ENCODE measurements around the gene RNU6-9.
A peak's percentile ranks its signal among the peaks of the same experiment; 100 is the strongest.

RNU6-9 gene

DNA sequence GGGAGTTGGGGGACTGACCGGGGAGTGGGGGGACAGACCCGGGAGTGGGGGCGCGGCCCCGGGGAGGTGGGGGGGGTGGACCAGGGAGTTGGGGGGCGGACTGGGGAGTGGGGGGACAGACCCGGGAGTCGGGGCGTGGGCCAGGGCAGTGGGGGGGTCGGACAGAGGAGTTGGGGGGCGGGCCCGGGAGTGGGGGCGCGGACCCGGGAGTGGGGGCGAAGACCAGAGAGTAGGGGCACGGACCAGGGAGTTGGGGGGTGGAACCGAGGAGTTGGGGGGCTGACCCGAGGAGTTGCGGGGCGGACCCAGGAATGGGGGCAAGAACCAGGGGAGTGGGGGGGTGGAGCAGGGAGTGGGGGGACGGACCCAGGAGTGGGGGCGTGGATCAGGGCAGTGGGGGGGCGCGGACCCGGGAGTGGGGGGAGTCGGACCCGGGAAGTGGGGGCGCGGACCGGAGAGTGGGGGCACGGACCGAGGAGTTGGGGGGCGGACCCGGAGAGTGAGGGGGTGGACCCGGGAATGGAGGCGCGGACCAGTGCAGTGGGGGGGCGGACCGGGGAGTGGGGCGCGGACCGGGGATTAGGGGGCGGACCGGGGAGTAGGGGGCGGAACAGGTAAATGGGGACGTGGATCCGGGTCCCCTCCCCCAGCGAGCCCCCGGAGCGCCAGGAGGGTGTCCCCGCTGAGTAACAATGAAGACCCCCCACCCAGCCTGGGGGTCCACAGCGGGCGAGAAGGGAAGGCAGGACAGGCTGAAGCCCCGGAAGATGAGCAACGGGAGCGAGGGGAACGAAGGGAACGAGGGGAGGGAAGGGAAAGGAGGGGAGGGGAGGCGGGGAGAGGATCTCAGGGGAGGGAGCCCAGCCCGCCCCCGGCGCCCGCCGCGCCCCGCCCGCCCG is 19.1 kb downstream of the RNU6-9 start:
- H3K4me3 Mint-ChIP-seq, result peak overlapping the region; percentile 86 to 95
- no peaks in the 10 kb centered on the region for H3K9me3 Mint-ChIP-seq
- H3K27ac Mint-ChIP-seq, result peak overlapping the region; percentile 46 to 95
- no peaks in the 10 kb centered on the region for H3K27me3 Mint-ChIP-seq
- H3K4me1 Mint-ChIP-seq, result peaks cover 40% of the 10 kb centered on the region
- no peak for DNase-seq
- no peak for ATAC-seq

DNA sequence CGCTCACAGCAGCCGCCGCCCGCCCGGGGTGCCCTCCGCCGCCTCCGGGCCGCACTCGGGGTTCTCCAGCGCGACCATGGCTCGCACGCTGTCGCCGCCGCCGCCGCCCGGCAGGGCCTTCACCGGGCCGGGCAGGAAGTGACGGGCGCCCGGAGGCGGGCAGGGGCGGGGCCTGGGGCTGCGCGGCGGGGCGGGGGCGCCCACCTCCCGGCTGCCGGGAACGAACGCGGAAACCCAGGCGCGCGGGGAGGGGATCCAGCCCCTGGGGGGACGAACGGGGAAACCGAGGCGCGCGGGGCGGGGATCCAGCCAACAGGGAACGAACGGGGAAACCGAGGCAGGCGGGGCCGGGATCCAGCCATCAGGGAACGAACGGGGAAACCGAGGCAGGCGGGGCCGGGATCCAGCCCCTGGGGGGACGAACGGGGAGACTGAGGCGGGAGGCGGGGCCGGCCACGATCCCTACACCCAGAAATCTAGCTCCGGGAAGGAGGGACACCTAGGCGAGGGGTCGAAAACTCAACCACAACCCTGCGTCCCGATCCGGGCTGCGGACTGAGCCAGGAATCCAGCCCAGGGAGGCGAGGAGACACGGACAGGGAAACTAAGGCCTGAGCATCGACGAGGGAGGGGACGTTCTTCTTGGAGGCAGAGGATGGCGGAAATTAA is 19.9 kb downstream of the RNU6-9 start, which contains the start of gene R3HDM4:
TSS of gene R3HDM4 (minus strand) at position 140 of the 669 bp plus-strand sequence. CDS start at position 78, 62 bp downstream.
- Mint-ChIP-seq H3K4me1 (peaks cover 37% of the 10 kb centered on the region), H3K4me3 (peak within 1 kb of the TSS; percentile 86 to 95), H3K27ac (peak within 1 kb of the TSS; percentile 94 to 99), H3K27me3 (peaks cover 5% of the 10 kb centered on the region), H3K9me3 (no peaks in the 10 kb centered on the region)
- ATAC-seq, result peak; percentile 74
- peak; percentile 76 to 77 for DNase-seq

DNA sequence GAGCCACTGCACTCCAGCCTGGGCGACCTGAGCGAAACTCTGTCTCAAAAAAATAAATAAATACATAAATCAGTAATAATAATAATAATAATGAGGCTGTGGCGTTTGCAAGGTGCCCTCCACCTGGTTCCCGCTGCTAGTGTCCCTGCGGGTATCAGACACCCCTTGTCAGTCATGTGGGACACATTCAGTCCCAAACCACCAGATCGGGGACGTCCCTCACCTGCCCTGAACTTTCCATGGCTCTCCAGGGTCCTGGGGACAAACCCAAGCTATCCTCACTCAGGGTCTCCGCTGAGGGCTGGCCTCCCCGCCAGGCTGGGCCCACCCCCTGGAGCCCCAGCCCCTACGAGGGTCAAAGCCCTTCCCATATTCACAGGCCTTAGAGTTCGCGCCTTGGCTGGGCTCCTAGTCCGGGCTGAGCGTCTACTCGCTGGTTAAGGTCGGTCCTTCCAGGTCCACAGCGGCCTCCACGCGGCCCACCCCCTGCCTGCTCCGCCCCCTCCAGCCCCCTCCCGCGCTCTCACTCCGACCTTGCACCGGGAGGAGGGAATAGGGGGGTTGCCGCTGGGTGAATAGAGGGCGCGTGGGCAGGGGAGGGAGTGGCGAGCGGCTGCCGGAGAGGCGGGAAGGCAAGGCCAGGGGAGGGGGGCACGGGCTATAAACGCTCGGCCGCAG is 23.5 kb downstream of the RNU6-9 start:
- DNase-seq, result no peak

DNA sequence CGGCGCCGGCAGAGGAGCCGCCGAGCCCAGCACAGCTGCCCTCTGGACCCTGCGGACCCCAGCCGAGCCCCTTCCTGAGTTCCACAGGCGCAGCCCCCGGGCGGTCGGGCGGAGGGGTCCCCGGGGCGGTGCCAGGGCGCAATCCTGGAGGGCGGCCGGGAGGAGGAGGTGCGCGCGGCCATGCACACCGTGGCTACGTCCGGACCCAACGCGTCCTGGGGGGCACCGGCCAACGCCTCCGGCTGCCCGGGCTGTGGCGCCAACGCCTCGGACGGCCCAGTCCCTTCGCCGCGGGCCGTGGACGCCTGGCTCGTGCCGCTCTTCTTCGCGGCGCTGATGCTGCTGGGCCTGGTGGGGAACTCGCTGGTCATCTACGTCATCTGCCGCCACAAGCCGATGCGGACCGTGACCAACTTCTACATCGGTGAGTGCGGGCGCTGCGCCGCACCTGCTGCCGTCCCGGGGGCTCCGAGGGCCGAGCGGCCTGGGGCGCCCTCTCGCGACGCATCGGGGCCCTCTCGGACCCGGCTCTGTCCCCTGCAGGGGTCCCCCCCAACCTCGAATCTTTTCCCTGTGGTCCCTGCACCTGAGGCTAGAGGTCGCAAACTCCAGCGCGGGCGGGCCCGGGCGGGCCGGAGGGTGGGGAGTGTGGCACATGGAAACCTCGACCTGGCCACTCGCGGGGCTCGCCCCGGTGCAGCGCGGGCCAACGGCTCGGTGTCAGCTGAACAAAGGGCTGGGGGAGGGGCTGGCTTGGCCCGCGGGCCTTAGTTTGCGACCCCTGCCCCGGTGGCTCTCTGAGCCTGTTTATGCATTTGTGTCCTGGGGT is 24.3 kb downstream of the RNU6-9 start, which contains the start of gene KISS1R:
TSS of gene KISS1R (plus strand) at position 11 of the 829 bp plus-strand sequence. CDS start at position 181, 170 bp downstream.
- Mint-ChIP-seq H3K9me3 (no peaks in the 10 kb centered on the region), H3K27me3 (peaks cover 26% of the 10 kb centered on the region), H3K27ac (peak within 1 kb of the TSS; percentile 61 to 85), H3K4me1 (peaks cover 39% of the 10 kb centered on the region), H3K4me3 (peak within 1 kb of the TSS; percentile 54 to 88)
- peak; percentile 39 for ATAC-seq
- DNase-seq, result peak; percentile 56 to 65

More for the DNA sequence above, 23.5 kb downstream of the RNU6-9 start:
- H3K4me3 Mint-ChIP-seq, result peak overlapping the region; percentile 45 to 54
- H3K27ac Mint-ChIP-seq, result no peak overlapping the region
- H3K4me1 Mint-ChIP-seq, result peaks cover 36% of the 10 kb centered on the region
- H3K9me3 Mint-ChIP-seq, result no peaks in the 10 kb centered on the region
- peaks cover 20% of the 10 kb centered on the region for H3K27me3 Mint-ChIP-seq
- no peak for ATAC-seq

DNA sequence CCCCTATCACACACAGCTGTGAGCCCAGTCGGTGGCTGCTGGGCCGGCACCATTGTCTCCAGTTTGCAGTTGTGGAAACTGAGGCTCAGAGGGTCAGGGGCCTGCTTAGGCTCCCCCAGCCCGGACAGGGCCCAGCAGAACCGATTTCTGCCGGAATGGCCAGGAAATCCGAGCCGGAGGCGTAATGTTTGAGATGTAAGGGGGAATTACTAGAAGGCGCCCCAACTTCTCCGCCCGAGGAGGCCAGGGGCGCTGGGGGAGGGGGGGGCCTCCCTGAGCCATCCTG is 24.8 kb downstream of the RNU6-9 start:
- H3K9me3 Mint-ChIP-seq, result no peaks in the 10 kb centered on the region
- H3K4me1 Mint-ChIP-seq, result peaks cover 39% of the 10 kb centered on the region
- ATAC-seq, result no peak
- H3K27ac Mint-ChIP-seq, result peak overlapping the region; percentile 61 to 85
- no peak for DNase-seq
- H3K4me3 Mint-ChIP-seq, result peak overlapping the region; percentile 54 to 88
- H3K27me3 Mint-ChIP-seq, result peaks cover 26% of the 10 kb centered on the region

DNA sequence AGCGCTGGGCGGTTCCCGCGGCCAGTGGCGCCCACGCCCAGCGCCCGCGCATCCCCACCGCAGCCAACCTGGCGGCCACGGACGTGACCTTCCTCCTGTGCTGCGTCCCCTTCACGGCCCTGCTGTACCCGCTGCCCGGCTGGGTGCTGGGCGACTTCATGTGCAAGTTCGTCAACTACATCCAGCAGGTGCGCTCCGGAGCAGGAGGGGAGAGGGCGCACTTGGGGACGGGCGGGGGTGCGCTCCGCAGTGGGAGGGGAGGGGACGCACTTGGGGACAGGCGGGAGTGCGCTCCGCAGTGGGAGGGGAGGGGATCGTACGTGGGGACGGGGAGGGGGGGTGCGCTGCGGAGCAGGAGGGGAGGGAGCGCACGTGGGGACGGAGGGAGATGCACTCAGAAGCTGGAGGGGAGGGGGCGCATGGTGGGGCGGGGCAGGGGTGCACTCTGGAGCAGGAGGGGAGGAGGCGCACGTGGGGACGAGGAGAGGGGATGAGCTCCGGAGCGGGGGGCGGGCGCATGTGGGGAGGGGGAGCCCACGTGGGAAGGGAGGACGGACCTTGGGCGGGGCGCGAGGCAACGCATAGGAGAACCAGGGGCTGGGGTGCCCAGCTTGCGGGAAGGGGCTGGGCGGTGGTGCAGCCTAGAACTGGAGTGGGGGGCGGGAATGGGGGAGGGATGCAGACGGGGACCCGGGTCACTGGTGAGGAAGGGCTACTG is 25.4 kb downstream of the RNU6-9 start:
- Mint-ChIP-seq H3K4me1 (peaks cover 45% of the 10 kb centered on the region), H3K4me3 (peak overlapping the region; percentile 56 to 78), H3K9me3 (no peaks in the 10 kb centered on the region), H3K27ac (no peak overlapping the region), H3K27me3 (peaks cover 26% of the 10 kb centered on the region)
- DNase-seq (peak in 1 of 2 donors; percentile 27), ATAC-seq (no peak)

DNA sequence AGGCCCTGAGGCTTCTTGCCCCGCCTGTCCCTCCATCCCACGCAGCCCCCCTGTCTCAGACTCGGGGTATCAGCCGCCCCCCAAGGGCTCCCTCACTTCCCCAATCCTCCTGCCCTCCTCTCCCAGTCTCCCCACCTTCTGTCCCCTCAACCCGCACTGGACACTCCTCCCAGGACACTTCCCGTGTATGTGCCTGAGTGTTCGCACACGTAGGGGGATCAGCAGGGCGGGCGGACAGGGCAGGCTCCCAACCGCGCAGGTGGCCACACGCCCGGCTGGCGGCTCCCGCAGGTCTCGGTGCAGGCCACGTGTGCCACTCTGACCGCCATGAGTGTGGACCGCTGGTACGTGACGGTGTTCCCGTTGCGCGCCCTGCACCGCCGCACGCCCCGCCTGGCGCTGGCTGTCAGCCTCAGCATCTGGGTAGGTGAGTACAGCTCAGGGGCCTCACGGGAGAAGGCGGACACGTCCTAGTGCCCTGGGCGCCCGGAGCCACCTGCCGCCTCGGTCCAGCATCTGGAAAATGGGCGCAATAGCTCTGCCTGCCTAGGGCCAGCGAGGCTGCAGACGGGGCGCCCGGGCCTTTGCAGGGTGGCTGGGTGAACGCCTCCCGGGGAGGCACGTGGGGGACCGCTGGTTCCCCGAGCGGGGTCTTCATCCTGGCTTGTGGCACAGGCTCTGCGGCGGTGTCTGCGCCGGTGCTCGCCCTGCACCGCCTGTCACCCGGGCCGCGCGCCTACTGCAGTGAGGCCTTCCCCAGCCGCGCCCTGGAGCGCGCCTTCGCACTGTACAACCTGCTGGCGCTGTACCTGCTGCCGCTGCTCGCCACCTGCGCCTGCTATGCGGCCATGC is 26.1 kb downstream of the RNU6-9 start:
- DNase-seq (peak; percentile 54 to 75), ATAC-seq (peak; percentile 57)
- Mint-ChIP-seq H3K4me3 (peak overlapping the region; percentile 56 to 78), H3K27ac (no peak overlapping the region), H3K27me3 (peaks cover 26% of the 10 kb centered on the region), H3K4me1 (peaks cover 47% of the 10 kb centered on the region), H3K9me3 (no peaks in the 10 kb centered on the region)

DNA sequence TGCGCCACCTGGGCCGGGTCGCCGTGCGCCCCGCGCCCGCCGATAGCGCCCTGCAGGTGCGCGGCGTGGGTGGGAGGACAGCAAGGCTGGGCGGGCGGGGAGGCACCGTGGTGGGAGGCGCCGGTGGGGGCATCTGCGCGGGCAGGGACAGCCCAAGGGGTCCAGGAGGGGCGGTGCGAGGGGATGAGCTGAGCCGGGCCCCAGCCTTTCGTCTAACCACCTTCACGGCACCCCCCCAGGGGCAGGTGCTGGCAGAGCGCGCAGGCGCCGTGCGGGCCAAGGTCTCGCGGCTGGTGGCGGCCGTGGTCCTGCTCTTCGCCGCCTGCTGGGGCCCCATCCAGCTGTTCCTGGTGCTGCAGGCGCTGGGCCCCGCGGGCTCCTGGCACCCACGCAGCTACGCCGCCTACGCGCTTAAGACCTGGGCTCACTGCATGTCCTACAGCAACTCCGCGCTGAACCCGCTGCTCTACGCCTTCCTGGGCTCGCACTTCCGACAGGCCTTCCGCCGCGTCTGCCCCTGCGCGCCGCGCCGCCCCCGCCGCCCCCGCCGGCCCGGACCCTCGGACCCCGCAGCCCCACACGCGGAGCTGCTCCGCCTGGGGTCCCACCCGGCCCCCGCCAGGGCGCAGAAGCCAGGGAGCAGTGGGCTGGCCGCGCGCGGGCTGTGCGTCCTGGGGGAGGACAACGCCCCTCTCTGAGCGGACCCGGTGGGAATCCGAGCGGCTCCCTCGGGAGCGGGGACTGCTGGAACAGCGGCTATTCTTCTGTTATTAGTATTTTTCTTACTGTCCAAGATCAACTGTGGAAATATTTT is 27.0 kb downstream of the RNU6-9 start:
- no peaks in the 10 kb centered on the region for H3K9me3 Mint-ChIP-seq
- peak; percentile 57 for ATAC-seq
- H3K4me1 Mint-ChIP-seq, result peaks cover 55% of the 10 kb centered on the region
- no peak overlapping the region for H3K27ac Mint-ChIP-seq
- peak overlapping the region; percentile 78 to 86 for H3K4me3 Mint-ChIP-seq
- peak in 1 of 2 donors; percentile 69 for DNase-seq
- H3K27me3 Mint-ChIP-seq, result peaks cover 26% of the 10 kb centered on the region

DNA sequence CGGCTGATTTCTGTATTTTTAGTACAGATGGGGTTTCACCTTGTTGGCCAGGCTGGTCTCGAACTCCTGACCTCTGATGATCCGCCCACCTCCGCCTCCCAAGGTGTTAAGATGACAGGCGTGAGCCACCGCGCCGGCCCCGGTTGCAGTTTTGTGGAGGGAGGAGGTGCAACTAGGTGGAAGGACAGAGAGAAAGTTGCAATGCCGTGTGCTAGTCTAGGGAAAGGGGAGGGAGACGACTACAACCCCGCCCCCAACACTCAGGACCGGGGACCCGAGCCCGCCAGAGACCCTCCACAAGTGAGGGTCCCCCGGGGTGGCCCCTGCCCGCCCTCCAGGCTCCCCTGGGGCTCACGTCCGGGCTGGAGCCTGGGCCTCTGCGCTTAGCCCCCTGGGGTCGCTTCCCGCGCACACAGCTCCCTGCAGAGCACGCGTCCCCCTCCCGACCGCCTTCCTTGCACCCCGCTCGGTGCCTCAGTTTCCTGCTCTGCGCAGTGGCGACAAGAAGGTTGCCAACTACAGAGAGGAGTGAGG is 31.3 kb downstream of the RNU6-9 start:
- H3K4me3 Mint-ChIP-seq, result peak overlapping the region; percentile 77 to 88
- no peak overlapping the region for H3K27ac Mint-ChIP-seq
- H3K4me1 Mint-ChIP-seq, result peaks cover 33% of the 10 kb centered on the region
- peak; percentile 30 to 41 for DNase-seq
- no peaks in the 10 kb centered on the region for H3K9me3 Mint-ChIP-seq
- no peak for ATAC-seq
- peaks cover 9% of the 10 kb centered on the region for H3K27me3 Mint-ChIP-seq

DNA sequence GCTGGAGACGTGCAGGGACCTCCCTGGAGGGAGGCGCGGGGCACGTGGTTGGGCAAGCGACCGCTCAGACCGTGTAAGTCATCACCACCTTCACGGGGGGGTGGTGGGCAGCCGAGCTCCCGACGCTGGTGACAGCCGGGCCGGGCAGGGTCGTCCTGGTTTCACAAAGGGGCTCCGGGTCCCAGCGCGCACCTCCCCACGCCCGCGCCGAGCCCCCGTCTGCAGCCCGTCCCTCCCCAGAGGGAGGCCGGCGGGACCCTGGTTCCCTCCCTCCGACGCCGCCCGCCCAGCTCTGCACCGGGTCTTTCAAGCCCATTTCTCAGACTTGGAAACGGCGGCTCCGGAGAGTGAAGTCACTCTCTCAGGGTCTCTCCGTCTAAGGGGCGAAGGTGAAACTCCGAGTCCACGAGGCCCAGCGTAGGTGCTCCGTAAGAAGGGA is 31.8 kb downstream of the RNU6-9 start:
- no peaks in the 10 kb centered on the region for H3K9me3 Mint-ChIP-seq
- DNase-seq, result no peak
- ATAC-seq, result peak; percentile 70

DNA sequence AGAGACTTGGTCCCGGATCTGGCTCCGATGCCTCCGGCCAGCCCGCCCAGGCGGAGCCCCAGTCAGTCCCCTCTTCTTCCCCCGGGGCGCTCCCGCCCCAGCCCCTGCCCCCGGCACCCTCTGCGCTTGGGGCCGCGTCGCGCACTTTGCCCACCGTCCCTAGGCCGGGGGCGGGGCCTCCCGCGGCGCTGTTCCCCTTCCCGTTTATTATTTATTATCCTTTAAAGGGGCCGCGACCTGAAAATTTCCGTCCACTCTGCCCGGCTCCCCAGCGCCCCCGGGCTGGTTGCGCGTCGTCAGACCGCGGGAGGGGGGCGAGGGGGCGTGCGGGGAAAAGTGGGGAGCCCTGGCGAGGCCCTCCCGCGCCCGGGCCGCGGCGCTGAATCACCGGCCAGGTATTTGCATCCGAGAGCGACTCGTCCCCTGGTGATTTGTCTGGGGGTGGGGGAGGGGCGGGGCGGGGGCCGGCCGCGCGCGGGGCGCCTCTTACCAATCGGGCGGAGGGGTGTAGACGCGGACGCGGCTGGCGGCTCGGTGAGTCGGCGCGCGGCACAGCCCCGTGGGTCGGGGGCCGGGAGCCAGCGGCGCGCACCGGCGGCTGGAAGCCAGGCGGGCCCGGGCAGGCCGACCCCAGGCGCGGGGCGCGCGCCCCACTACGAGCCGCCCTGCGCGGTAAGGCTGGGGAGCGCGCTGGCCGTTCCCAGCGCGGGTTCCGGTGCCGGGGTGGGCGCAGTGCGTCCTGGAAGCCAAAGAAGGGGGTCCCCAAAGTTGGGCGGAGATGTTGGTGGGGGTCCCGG is 32.4 kb downstream of the RNU6-9 start, which contains the start of gene ARID3A:
TSS of gene ARID3A (plus strand) at position 510 of the 797 bp plus-strand sequence. CDS start 3,494 bp downstream, outside the sequence.
- Mint-ChIP-seq H3K27ac (peak within 1 kb of the TSS; percentile 85 to 86), H3K9me3 (no peaks in the 10 kb centered on the region), H3K27me3 (peaks cover 9% of the 10 kb centered on the region), H3K4me1 (peaks cover 29% of the 10 kb centered on the region), H3K4me3 (peak within 1 kb of the TSS; percentile 84 to 88)
- ATAC-seq, result peak; percentile 77
- DNase-seq, result peak; percentile 83 to 88

More for the DNA sequence above, 31.8 kb downstream of the RNU6-9 start:
- Mint-ChIP-seq H3K27ac (peak overlapping the region; percentile 85 to 86), H3K4me3 (peak overlapping the region; percentile 77 to 88), H3K4me1 (peaks cover 31% of the 10 kb centered on the region), H3K27me3 (peaks cover 9% of the 10 kb centered on the region)

DNA sequence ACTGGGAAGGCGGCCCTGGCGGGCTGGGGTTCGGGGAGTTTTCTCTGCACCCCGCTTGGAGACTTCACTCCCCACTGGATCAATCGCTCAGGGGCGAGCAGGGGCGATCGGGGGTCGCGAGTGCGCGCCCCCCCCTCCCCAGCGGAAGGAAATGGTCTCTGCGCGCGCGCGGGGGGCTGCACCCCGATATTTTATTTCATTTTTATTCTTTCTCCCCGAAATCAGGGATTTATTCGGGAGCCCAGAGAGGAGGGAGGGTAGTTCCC is 33.0 kb downstream of the RNU6-9 start:
- Mint-ChIP-seq H3K4me3 (peak overlapping the region; percentile 84 to 88), H3K9me3 (no peaks in the 10 kb centered on the region), H3K4me1 (peaks cover 24% of the 10 kb centered on the region), H3K27ac (peak overlapping the region in 1 of 2 donors; percentile 74), H3K27me3 (peaks cover 9% of the 10 kb centered on the region)
- ATAC-seq (no peak), DNase-seq (no peak)
